Activated naive CD8-positive, alpha-beta T cell treated with anti-CD3 and anti-CD28 coated beads, Interleukin-2, amount 50 U/mL, for 16 hours (primary cell): ENCODE measurements around the gene CTNNA3.

Source experiments
- DNase-seq: peaks from one replicate; pipeline ENCODE4 v3.0.0-alpha.2; 2020; ENCODE audit warnings: low read depth, low spot score

Gene CTNNA3

GRCh38 chr10:66931949-66932343 lies 764.0 kb downstream of the CTNNA3 start:
- no peak for DNase-seq

GRCh38 chr10:66931340-66931948 lies 764.6 kb downstream of the CTNNA3 start:
- no peak for DNase-seq

GRCh38 chr10:66929375-66929774 lies 766.6 kb downstream of the CTNNA3 start:
- no peak for DNase-seq

- no peak for DNase-seq
Measured at GRCh38 chr10:66928776-66929175, 767.2 kb downstream of the CTNNA3 start.

- no peak for DNase-seq
Measured at GRCh38 chr10:66927971-66928770, 767.8 kb downstream of the CTNNA3 start.

- DNase-seq, result no peak
Measured at GRCh38 chr10:66927251-66927935, 768.6 kb downstream of the CTNNA3 start.

GRCh38 chr10:66926841-66927240 lies 769.2 kb downstream of the CTNNA3 start:
- DNase-seq, result no peak

GRCh38 chr10:66925896-66926715 lies 769.9 kb downstream of the CTNNA3 start, which contains the start of gene LRRTM3:
Gene LRRTM3, plus strand, starts transcription at chr10:66926036.
- DNase-seq, result no peak

- no peak for DNase-seq
Measured at GRCh38 chr10:66925373-66925772, 770.6 kb downstream of the CTNNA3 start.

- no peak for DNase-seq
Measured at GRCh38 chr10:66924674-66925345, 771.2 kb downstream of the CTNNA3 start.

- DNase-seq, result no peak
Measured at GRCh38 chr10:66919248-66919647, 776.7 kb downstream of the CTNNA3 start.

- no peak for DNase-seq
Measured at GRCh38 chr10:66917104-66917503, 778.9 kb downstream of the CTNNA3 start.

GRCh38 chr10:66916030-66916429 lies 780.0 kb downstream of the CTNNA3 start:
- DNase-seq, result no peak

- DNase-seq, result no peak
Measured at GRCh38 chr10:66910671-66911070, 785.3 kb downstream of the CTNNA3 start.

- no peak for DNase-seq
Measured at GRCh38 chr10:66892871-66893270, 803.1 kb downstream of the CTNNA3 start.

- DNase-seq, result no peak
Measured at GRCh38 chr10:66888237-66888636, 807.8 kb downstream of the CTNNA3 start.

GRCh38 chr10:66886848-66887247 lies 809.1 kb downstream of the CTNNA3 start:
- DNase-seq, result no peak

- no peak for DNase-seq
Measured at GRCh38 chr10:66882271-66882670, 813.7 kb downstream of the CTNNA3 start.

- no peak for DNase-seq
Measured at GRCh38 chr10:66881814-66882213, 814.2 kb downstream of the CTNNA3 start.

- DNase-seq, result no peak
Measured at GRCh38 chr10:66880826-66881225, 815.2 kb downstream of the CTNNA3 start.

GRCh38 chr10:66880292-66880691 lies 815.7 kb downstream of the CTNNA3 start:
- DNase-seq, result no peak
